Small intestine (tissue), 7 donors: ENCODE data around the gene ZNF683. TPM values are rescaled to one million over a fixed set of nuclear protein-coding genes. Genes with fewer than 3 reads are reported as not detected.

Experiments
- DNase-seq, 2 donors: peaks; one replicate each; pipeline versions ENCODE4 v3.0.0 to v3.0.0-alpha.2; 2013
- FAIRE-seq: peaks from 2 replicates; lab custom pipeline; 2012; peaks lifted over from hg19 to GRCh38; lab: Jason Lieb, UNC
- H3K27ac ChIP-seq, 3 donors: one replicate each; pipeline ENCODE4 v1.5.1; 2013; ENCODE audit warnings: low read length in 2 of 3, mild to moderate bottlenecking in 2 of 3, control low read depth in 1 of 3, inconsistent platforms in 1 of 3, low read depth in 1 of 3, moderate library complexity in 1 of 3
- H3K27me3 ChIP-seq, 3 donors: one replicate each; pipeline ENCODE4 v1.6.1; 2013; ENCODE audit warnings: low read length in 3 of 3, inconsistent platforms in 1 of 3; ENCODE audit not compliant: control insufficient read depth in 3 of 3, insufficient read depth in 3 of 3
- H3K36me3 ChIP-seq, 3 donors: one replicate each; pipeline ENCODE4 v1.6.1; 2013; ENCODE audit warnings: low read length in 3 of 3, inconsistent platforms in 1 of 3, low read depth in 1 of 3, mild to moderate bottlenecking in 1 of 3, moderate library complexity in 1 of 3; ENCODE audit not compliant: control insufficient read depth in 3 of 3, insufficient read depth in 2 of 3
- H3K4me1 ChIP-seq, 3 donors: one replicate each; pipeline ENCODE4 v1.6.1; 2013; ENCODE audit warnings: low read length in 2 of 3, inconsistent platforms in 1 of 3, low read depth in 1 of 3, mild to moderate bottlenecking in 1 of 3, moderate library complexity in 1 of 3; ENCODE audit not compliant: control insufficient read depth in 3 of 3, insufficient read depth in 2 of 3
- H3K4me3 ChIP-seq, 3 donors: one replicate each; pipeline ENCODE4 v1.5.1; 2013; ENCODE audit warnings: low read length in 3 of 3, control low read depth in 1 of 3, inconsistent platforms in 1 of 3, low read depth in 1 of 3, mild to moderate bottlenecking in 1 of 3, moderate library complexity in 1 of 3
- H3K9me3 ChIP-seq, 2 donors: one replicate each; pipeline ENCODE4 v1.6.1; 2013; ENCODE audit warnings: low read depth in 1 of 2, low read length in 1 of 2; ENCODE audit not compliant: control insufficient read depth in 2 of 2, insufficient read depth in 1 of 2
- WGBS, 3 donors: extraction: QIAGEN DNeasy Blood & Tissue Kit; methylation state at CpG; one replicate each; pipeline ENCODE4 v1.1.7; 2013; 5-methylcytosine and 5-hydroxymethylcytosine counted together
- polyA plus RNA-seq, 4 donors: library from polyadenylated mRNA; stranded (reverse) in 3 of 4; unstranded in 1 of 4; fragments of 200-250 nt in 3 of 4; fragments of 120-200 nt in 1 of 4; gene quantifications; one replicate each; pipeline versions ENCODE4 v1.2.1 to v1.2.3, GENCODE V29; 2013
- donor health status: healthy with polysubstance abuse.
- donor health status: control.
- donor health status: control.
- donor health status: Bipolar disorder and iron deficiency.
- donor health status: healthy.

The ZNF683 gene
- polyA plus RNA-seq, 4 donors, result 0.07 to 0.13 TPM; not detected in 2

DNA sequence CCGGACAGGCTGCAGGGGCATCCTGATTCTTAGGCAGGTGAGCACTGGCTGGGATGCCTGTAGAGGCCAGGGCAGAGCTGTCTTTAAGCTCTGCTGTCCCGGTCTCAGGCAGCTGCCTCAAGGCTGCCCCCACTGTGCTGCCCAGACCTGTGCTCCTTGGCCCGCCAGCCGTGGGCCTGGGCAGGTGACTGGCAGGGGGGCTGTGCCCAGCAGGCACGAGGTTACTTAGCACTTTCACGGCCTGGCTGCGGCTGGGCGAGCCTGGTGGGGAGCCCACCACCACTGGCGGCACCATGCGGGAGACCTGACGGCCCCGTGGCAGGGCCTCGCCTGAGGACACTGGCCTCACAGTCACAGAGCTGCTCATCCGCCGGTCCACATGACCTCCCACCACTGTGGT, 26.8 kb downstream of the ZNF683 start:
- Histone ChIP-seq H3K9me3 (no peaks in the 10 kb centered on the region), H3K36me3 (peaks cover 0 to 31% (median 6%) of the 10 kb centered on the region in 3 donors), H3K27me3 (no peaks in the 10 kb centered on the region), H3K4me3 (no peak overlapping the region), H3K27ac (no peak overlapping the region), H3K4me1 (peaks cover 0 to 7% (median 3%) of the 10 kb centered on the region in 3 donors)
- FAIRE-seq, result no peak
- 84 to 86% (median 85%) methylated on average over 13 to 15 of the region's 15 CpGs for WGBS, 3 donors
- no peak for DNase-seq

DNA sequence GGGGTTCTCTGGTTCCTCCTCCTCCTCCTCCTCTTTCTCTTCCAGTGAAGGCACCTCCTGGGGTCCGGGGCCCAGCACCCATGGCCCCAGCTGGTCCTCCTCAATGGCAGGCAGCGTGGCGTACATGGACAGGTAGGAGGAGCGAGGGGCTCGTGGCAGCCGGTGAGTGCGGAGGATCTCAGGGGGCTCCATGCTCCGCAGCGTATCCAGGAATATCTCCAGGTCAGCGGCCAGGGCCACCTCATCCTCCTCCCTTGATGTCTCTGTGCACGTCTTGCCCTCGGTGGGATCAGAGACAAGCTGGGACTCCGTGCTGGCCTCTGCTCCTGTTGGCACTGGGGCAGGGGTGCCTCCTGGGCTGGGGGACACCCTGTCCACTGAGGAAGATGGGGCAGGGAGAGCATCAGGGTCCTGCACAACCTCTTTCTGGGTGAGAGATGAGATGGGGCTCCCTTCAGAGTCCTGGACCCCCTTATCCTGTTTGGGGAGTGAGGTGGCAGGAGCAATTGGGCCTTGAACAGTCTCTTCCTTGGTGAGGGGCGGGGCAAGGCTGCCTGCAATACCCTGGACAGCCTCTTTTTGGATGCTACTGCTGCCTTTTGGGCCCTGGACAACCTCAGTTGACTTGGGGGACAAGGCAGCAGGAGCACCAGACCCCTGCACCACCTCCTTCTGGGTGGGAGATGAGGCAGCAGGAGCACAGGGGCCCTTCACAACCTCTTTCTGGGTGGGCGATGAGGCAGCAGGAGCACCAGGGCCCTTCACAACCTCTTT, 28.2 kb downstream of the ZNF683 start:
- no peak for FAIRE-seq
- Histone ChIP-seq H3K36me3 (peaks cover 0 to 31% (median 9%) of the 10 kb centered on the region in 3 donors), H3K27me3 (no peaks in the 10 kb centered on the region), H3K4me1 (no peaks in the 10 kb centered on the region), H3K4me3 (no peak overlapping the region), H3K27ac (no peak overlapping the region), H3K9me3 (no peaks in the 10 kb centered on the region)
- 89 to 93% (median 90%) methylated on average over 14 to 15 of the region's 15 CpGs for WGBS, 3 donors
- DNase-seq, result no peak

DNA sequence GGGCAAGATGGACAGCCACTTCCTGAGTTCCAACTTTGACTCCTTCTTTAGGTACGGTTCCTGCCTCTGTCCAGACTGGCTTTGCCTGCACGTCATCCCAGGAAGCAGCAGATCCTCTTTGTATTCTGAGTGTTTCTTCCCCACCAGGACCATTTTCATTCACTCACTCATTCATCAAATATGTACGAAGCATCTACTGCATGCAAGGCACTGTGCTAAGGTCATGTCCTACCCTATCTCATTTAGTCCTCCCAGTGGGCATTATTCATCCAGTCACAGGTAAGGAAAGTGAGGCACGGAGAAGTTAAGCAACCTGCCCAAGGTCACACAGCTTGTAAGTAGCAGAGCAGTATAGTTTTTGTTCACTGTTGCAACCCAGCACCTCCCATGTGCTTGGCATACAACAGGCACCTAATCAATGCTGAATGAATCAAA, 32.5 kb downstream of the ZNF683 start:
- H3K4me3 ChIP-seq, result no peak overlapping the region
- peaks cover 0 to 25% (median 3%) of the 10 kb centered on the region in 3 donors for H3K36me3 ChIP-seq
- H3K4me1 ChIP-seq, result peaks cover 0 to 7% (median 3%) of the 10 kb centered on the region in 3 donors
- H3K27me3 ChIP-seq, result no peaks in the 10 kb centered on the region
- FAIRE-seq, result no peak
- no peak overlapping the region for H3K27ac ChIP-seq
- H3K9me3 ChIP-seq, result peaks cover 0 to 3% of the 10 kb centered on the region in 2 donors
- WGBS, 3 donors, result 67 to 78% (median 73%) methylated on average over 4 of the region's 4 CpGs
- no peak for DNase-seq

DNA sequence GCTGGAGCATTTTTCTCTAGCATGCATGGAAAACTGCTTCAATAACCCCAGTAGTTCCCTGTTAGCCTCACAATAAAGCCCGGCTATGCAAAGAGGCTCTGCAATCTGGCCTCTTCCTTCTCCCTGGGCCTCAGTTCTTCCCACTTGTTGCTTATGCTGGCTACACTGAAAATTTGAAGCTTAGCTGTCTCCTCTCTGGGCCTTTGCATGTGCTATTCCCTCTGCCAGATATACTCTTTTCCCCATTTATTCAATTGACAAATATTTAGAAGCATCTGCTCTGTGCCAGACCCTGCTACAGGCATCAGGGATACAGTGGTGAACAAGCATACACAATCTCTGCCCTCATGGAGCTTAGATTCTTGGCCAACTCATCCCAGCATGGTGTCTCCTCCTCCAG, 33.9 kb downstream of the ZNF683 start:
- no peak for DNase-seq
- peaks cover 0 to 5% (median 0%) of the 10 kb centered on the region in 3 donors for H3K27me3 ChIP-seq
- no peak overlapping the region for H3K4me3 ChIP-seq
- H3K27ac ChIP-seq, result no peak overlapping the region
- peaks cover 0 to 3% of the 10 kb centered on the region in 2 donors for H3K9me3 ChIP-seq
- peaks cover 0 to 18% (median 3%) of the 10 kb centered on the region in 3 donors for H3K36me3 ChIP-seq
- 78 to 100% (median 88%) methylated on average over 1 of the region's 1 CpG for WGBS, 3 donors
- peaks cover 0 to 7% (median 3%) of the 10 kb centered on the region in 3 donors for H3K4me1 ChIP-seq
- no peak for FAIRE-seq

DNA sequence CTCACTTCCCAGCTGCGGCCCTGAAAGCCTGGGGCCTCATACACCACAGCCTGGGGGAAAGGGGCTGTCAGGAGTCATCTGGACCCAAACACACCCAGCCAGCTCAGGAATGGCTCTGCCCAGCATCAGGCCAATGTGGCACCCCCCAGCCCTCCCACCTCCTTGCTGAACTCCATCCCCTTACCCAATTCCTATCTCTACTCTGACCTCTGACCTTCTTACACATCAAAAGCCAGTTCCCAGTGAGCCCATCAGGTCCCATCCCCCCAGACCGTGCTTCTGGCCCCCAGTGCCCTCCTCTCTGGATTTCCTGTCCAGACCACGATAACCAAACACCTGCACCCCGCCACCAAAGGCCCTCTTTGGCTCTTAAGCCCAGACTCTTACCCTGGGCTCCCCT, 34.9 kb downstream of the ZNF683 start:
- Histone ChIP-seq H3K4me3 (no peak overlapping the region), H3K27ac (no peak overlapping the region), H3K9me3 (peaks cover 0 to 3% of the 10 kb centered on the region in 2 donors), H3K36me3 (peaks cover 0 to 16% (median 3%) of the 10 kb centered on the region in 3 donors), H3K27me3 (peaks cover 0 to 5% (median 0%) of the 10 kb centered on the region in 3 donors), H3K4me1 (peaks cover 0 to 7% (median 3%) of the 10 kb centered on the region in 3 donors)
- FAIRE-seq (no peak), DNase-seq (no peak)
- WGBS, 3 donors, result 66 to 82% (median 77%) methylated on average over 4 of the region's 4 CpGs

DNA sequence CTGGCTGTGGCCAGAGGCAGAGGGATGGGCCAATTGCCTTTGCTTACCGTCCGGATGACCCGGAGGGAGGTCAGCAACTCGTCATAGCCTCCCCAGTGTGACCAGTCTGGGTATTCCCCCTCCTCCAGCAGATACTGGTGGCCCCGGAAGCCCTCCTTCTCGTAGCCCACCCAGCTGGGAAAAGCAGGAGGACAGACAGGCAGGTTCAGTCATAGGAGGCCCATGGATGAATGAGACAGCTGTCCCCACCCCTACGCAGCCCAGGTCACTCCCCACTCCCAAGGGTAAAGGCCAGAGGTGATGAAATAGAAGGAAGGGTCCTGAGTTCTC, 35.4 kb downstream of the ZNF683 start:
- peaks cover 0 to 16% (median 3%) of the 10 kb centered on the region in 3 donors for H3K36me3 ChIP-seq
- peaks cover 0 to 5% (median 0%) of the 10 kb centered on the region in 3 donors for H3K27me3 ChIP-seq
- H3K27ac ChIP-seq, result peak overlapping the region in 2 of 3 donors; percentile 36 to 74
- H3K4me3 ChIP-seq, result no peak overlapping the region
- WGBS, 3 donors, result 82 to 83% (median 83%) methylated on average over 7 of the region's 7 CpGs
- DNase-seq (no peak), FAIRE-seq (no peak)
- H3K9me3 ChIP-seq, result peaks cover 0 to 3% of the 10 kb centered on the region in 2 donors
- peaks cover 0 to 7% (median 3%) of the 10 kb centered on the region in 3 donors for H3K4me1 ChIP-seq

DNA sequence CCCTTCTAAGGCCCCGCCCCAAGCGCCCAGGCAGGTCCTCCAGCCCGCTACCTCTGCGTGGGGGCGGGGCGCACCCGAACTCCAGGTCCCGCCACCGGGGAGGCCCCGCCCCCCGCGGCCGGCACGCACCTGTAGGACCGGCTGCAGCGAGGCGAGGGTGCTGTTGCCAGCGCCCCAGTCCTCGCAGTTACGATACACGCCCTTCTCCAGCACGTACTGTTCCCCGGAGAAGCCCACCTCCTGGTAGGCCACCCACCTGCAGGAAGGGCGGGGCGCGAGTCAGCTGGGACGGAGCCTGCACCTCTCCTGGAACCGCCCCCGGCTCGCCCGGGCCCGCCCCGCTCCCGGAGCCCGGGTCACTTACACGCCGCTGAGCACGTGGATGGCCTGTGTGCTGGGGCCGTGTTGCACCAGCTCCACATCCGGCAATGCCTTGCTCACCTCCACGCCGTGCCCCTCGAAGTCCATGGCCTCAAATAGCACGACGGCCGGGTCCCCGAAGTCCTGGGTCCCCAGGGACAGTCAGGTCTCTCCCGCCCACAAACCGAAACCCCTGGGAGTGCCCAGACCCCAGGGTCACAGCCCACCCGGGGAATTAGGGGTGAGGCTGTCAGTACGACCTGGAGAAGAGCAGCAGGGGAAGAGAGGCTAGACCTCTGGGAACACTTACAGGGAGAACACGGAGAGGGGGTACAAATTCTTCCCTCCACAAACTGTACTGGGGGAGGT, 35.9 kb downstream of the ZNF683 start:
- peaks cover 0 to 5% (median 0%) of the 10 kb centered on the region in 3 donors for H3K27me3 ChIP-seq
- 10 to 17% (median 11%) methylated on average over 37 to 52 of the region's 52 CpGs for WGBS, 3 donors
- DNase-seq (peak; percentile 92 to 95), FAIRE-seq (no peak)
- peak overlapping the region; percentile 28 to 72 (median 42) for H3K4me3 ChIP-seq
- H3K27ac ChIP-seq, result peak overlapping the region; percentile 36 to 74 (median 46)
- H3K9me3 ChIP-seq, result peaks cover 0 to 3% of the 10 kb centered on the region in 2 donors
- peaks cover 0 to 7% (median 3%) of the 10 kb centered on the region in 3 donors for H3K4me1 ChIP-seq
- H3K36me3 ChIP-seq, result peaks cover 0 to 14% (median 3%) of the 10 kb centered on the region in 3 donors

DNA sequence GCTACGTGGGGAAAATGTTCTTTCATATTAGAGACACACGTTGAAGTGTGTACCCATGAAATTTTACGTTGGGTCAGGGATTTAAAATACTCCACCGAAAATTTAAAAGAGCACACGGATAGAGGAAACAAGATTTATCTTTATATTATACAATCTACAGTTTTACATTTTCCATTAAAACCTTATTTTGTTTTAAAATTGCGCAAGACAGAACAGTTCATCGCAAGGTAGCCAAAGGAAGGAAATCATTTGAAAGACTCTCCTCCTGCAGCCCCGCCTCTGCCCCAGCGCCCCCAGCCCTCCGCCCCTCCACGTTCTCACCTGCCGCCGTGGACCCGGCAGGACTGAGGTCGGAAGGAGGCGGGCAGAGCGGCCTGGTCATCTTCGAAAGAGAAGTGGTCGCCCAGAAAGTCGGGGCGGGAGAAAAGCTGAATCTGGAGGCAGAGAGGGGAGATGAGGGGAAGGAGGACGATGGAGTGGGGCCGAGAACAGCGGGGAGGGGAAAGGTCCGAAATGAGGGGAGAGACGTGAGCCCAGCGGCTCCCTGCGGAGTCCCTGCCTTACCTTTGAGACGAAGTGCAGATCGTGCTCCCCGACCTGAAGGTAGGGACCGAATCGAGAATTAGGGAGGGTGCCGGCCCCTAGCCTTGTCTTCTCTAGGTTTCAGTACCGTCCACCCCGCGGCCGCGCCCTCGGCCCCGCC, 36.6 kb downstream of the ZNF683 start:
- Histone ChIP-seq H3K27me3 (peaks cover 0 to 5% (median 2%) of the 10 kb centered on the region in 3 donors), H3K4me3 (peak overlapping the region; percentile 28 to 72 (median 42)), H3K36me3 (peaks cover 0 to 20% (median 7%) of the 10 kb centered on the region in 3 donors), H3K27ac (peak overlapping the region in 1 of 3 donors; percentile 51), H3K9me3 (peaks cover 0 to 3% of the 10 kb centered on the region in 2 donors), H3K4me1 (peaks cover 0 to 7% (median 3%) of the 10 kb centered on the region in 3 donors)
- FAIRE-seq (no peak), DNase-seq (no peak)
- 2 to 4% (median 3%) methylated on average over 36 to 41 of the region's 41 CpGs for WGBS, 3 donors
